Activated CD4-positive, alpha-beta T cell treated with anti-CD3 and anti-CD28 coated beads for 4 hours (primary cell): Measurements from ENCODE around the gene HDC.

Source experiments
- DNase-seq, 2 donors: peaks; one replicate each; pipeline ENCODE4 v3.0.0-alpha.2; 2020

The HDC gene

GRCh38 chr15:50252556-50252955 lies 13.0 kb downstream of the HDC start:
- no peak for DNase-seq

GRCh38 chr15:50251638-50252182 lies 13.8 kb downstream of the HDC start:
- DNase-seq, result no peak

DNA sequence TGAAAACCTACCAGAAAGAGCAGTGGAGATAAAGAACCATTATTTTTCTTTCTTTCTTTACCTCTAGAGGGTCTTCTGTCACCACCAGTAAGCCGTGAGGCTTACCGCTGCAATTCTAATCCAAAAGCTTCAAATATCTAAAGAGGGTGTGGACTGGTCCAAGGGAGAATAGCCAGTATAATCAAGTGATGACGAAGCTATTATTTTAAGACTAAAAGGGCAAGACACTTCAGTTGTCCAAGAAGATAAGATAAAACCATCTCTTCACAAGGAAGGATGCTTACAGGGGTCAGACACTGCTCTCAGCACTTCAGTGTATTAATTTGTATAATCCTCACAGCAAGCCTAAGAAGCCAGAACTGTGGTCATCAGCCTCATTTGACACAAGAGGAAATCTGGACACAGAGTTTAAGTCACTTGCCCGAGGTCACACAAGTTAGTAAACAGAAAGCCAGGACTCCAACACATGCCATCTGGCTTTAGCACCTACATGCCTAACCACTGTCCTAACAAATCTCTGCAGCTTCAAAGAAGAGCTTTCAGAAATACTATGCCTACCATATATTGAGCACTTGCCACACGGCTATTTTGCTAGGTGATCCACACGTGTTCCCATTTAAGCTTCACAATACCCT lies 14.6 kb downstream of the HDC start:
- DNase-seq, result no peak

DNA sequence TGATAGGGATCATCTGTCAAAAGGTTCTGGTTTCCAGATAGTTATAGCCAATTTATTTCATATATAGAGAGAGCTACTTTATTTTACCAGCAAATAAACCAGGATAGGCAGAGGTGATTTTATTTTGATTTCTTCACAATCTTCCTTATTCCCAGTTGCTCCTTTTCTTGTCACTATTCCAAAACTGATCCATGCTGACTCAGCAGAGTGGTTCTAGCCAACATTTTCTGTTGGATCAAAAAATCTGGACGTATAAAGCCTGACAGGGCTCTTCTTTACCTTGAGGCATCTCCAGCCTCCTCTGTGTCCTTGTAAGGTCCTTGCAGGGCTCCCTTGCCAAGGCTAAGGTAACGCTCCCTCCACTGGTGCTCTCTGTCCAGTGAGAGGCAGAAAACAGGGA lies 15.8 kb downstream of the HDC start:
- DNase-seq, result no peak

DNA sequence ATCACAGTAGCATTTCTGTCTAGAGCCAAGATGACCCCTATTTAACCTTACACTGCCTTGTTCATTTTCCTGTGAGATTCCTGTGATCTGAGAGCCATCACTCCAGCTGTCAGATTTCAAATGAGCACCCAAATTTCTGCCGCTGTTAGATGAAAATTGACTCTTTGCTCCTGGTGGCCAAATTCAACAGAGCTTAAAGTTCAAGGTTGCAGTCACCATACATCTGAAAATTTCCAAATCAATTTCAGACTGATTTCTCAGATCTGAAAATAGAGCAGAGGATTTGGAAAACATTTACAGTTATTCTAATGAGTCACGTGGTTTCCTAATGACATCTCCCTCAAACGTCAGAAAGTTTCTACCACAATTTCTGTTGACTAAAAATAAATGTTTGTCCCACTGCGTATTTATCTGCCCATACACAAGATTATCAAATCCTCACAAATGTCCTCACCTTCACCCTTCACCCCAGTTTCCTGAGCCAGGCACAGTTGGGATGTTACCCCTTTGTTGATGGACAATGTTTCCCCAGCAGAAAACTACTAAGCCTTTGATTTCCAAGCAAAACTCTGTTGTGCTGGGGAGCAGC lies 16.4 kb downstream of the HDC start:
- DNase-seq, result no peak

DNA sequence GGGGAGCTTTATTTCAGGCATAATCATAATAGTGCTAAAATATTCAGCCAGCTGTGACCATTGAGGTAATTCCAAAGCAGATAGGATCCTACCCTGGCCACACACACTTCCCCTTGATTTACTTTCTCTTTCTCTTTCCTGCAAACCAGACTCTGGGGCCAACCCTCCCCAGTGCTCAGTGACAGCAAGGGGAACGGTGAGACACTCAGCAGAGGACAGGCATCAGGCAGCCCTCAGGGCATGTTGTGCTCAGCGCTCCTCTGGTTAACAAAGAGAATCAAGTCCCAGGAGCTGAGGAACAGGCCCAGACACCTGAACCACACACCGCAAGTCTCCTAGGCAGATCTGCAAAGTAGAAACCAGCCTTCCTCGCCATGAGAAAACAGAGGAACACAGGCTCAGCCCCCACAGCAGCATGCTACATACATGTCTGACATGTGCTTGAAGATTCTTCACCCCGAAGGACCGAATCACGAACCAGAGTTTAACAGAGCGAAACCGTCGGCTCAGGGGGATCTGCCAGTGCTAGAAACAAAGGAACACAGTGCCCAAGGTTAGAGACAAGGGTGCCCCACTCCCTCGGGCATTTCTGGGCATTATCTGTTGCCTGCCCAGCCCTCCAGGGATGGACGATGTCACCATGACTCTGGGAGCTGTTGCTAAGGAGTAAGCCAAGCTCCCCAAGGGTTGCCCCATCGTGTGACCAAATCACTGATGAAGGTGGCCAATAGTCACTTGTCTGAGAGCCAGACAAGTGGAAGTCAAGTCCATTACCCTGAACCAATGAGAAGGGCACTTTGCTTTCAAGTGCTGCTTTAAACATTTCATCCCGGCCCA lies 17.5 kb downstream of the HDC start:
- peak in 1 of 2 donors; percentile 55 for DNase-seq

- DNase-seq, result no peak
These were observed 18.9 kb downstream of the HDC start for GRCh38 chr15:50246631-50247030.

DNA sequence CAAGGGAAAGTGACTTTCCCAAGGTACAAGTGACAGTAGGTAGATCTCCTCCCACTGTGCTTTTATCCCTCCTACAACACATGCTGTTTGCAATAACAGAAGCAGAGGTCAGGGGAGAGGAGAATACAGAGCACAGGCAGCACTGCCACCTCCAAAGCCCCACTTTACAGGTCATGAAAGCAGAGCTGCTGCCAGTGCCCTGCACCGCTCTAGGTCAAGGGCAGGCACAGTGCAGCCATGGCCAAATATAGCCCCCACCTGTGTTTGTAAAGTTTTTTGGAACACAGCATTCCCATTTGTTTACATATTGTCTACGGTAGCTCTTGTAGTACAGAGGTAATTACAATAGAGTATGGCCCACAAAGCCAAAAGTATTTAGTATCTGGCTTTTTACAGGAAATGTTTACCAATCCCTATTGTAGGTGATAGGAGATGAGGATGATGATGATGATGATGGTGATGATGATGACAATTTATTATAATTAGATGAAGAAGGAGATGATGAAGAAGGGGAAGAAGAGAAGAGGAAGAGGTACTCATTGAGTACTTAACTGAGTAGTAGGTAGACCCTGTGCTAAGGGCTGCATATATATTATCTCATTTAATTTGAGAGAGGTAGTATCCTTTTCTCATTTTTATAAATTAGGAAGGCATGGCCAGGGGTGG lies 20.4 kb downstream of the HDC start:
- DNase-seq, result no peak

- no peak for DNase-seq
These were observed 21.4 kb downstream of the HDC start for GRCh38 chr15:50244153-50244552.

- no peak for DNase-seq
These were observed 23.7 kb downstream of the HDC start for GRCh38 chr15:50241684-50242450.

DNA sequence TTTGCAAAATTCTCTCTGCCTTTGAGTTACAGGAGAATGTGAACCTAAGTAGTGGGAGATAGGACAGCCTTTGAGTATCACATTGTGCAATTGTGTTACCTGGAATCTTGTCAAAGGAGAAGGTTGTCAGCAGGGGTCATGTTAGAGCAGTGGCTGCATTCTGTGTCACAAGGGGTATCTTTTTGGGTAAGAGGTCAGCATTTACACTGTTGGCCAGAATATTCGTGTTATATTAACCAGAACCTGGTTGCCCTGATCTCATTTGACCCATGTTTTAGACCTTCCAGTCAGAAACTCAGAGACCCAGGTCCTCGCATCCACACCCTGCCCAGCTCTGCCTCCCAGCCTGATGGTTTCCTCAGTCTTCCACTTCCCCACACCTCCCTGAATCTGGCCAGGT lies 27.3 kb downstream of the HDC start:
- DNase-seq, result no peak

DNA sequence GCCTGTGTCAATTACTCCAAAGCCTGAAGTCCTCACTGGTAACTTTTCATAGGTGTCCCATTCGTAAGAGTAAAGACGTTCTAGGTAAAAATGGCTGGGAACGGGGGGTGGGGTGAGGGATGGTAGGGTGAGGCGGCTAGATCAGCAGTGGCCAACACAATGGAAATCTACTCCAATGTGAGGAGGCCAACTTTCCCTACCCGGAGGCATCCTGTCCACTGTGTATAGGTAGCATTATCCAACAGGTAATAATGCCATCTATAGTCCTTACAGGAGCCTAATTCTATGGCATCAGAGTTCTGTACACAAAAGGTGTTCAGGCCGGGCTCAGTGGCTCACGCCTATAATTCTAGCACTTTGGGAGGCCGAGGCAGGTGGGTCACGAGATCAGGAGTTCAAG lies 29.1 kb downstream of the HDC start:
- DNase-seq, result no peak

- DNase-seq, result no peak
These were observed 29.7 kb downstream of the HDC start for GRCh38 chr15:50235794-50236193.

DNA sequence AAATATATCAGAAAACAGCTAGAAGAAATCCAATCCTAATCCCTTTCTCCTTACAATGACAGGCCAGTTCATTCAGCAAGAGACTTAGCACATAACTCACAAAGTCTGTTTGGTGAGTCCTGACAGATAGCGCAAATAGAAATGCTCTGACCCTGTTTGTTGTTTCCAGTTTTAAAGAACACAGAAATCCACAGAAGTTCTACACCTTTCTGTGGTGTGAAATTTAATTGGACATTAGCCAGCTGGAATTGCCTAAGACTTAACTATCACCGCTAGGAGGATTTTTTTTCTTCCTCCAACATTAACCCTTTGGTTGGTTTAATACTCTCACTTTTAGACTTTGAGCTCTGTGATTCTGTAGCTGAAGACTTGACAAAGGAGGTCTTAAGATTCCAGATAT lies 30.8 kb downstream of the HDC start:
- no peak for DNase-seq

- DNase-seq, result no peak
These were observed 32.3 kb downstream of the HDC start for GRCh38 chr15:50233192-50233736.

DNA sequence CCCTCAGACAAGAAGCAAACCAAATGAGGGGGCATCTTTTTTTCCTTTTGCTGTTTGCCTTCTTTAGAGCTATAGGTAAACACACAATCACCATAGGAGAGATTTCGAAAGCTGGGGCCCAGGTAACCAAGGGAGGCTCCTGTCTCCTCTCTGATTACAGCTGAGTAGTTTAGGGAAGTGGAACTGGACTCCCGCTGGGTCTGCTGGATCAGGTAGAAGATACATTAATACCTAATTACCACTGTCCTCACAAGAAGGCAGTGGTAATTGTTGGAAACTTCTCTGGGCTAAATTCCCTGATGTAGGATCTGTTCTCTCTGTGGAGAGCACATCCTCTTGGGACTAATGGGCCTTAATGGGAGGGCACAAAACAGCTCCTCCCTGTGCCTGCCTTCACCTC lies 32.7 kb downstream of the HDC start:
- DNase-seq, result no peak

GRCh38 chr15:50231761-50232160 lies 33.8 kb downstream of the HDC start:
- no peak for DNase-seq

- DNase-seq, result no peak
These were observed 36.2 kb downstream of the HDC start for GRCh38 chr15:50229336-50229735.

- no peak for DNase-seq
These were observed 36.7 kb downstream of the HDC start for GRCh38 chr15:50228866-50229265.

GRCh38 chr15:50227076-50227475 lies 38.5 kb downstream of the HDC start:
- DNase-seq, result no peak

DNA sequence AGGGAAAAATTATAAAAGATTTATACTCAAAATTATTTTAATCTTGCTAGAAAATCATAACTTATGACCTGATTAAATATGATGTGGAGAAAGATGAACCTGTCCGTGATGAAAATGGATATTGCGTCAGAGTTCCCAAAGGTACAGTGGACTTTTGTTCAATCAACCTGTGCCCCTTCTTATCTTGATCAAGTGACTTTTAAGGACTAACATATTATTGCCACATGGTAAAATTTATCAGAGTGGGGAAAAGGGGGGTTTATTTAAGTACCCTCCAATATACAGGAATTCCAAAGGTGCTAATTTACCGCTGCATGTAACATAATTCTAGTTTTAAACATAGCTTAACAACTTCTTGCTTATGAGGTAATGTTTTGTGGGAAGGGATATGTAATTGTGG lies 39.6 kb downstream of the HDC start:
- DNase-seq, result no peak

GRCh38 chr15:50225057-50225456 lies 40.5 kb downstream of the HDC start:
- DNase-seq, result no peak
